ENCODE results near the gene CFAP20DC.

Gene CFAP20DC

DNA sequence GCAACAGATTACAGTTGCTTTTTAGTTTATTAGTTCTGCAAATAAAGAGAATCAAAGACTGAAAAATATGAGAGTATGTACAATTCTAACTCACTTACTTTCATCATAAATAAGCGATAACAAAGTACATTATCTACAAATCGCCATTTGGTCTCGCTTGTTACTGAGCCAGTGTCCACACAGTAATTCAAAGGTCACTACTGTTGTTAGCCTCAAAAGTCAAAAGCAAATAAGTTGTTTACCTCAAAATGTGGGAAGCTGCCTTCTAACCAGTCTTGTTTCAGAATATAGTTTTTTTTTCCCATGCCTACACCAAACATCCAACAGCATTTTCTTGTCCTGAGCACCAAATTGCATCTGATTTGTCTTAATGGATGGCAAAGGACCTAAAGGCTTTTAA is 255.9 kb downstream of the CFAP20DC start:
- DNase-seq (ENCODE audit: extremely low read depth, low read depth) = no peak
- TF ChIP-seq, protein P1, sequence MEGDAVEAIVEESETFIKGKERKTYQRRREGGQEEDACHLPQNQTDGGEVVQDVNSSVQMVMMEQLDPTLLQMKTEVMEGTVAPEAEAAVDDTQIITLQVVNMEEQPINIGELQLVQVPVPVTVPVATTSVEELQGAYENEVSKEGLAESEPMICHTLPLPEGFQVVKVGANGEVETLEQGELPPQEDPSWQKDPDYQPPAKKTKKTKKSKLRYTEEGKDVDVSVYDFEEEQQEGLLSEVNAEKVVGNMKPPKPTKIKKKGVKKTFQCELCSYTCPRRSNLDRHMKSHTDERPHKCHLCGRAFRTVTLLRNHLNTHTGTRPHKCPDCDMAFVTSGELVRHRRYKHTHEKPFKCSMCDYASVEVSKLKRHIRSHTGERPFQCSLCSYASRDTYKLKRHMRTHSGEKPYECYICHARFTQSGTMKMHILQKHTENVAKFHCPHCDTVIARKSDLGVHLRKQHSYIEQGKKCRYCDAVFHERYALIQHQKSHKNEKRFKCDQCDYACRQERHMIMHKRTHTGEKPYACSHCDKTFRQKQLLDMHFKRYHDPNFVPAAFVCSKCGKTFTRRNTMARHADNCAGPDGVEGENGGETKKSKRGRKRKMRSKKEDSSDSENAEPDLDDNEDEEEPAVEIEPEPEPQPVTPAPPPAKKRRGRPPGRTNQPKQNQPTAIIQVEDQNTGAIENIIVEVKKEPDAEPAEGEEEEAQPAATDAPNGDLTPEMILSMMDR (IDR thresholded peaks at IDR 0.05; ENCODE audit: low read depth, low read length, missing control alignments) = no peak
- no peak overlapping the region for H3K4me3 ChIP-seq (replicated peaks; ENCODE audit: low read depth, low read length)

DNA sequence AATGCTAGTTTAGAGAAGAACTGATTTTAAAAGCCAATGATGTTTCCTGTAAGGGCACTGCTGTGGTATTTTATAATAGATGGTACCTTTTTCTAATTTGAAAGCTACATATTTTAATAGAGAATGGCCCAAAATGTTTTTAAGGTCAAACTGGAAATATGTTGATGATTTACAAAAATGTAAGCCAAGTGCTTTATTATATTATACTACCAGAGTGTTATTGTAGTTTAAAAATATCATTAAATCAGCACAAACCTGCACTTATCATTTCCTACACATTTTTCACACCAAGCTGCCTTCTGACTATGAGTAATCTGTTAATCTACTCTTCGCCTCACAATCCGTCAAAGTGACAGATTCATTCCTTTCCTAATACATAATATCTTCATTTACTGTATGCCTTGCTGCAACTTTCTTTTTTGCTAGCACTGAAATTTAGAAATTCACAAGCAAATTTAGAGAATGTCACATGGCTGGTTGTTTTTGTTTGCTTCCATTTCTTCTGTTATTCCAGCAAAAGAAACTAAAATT is 256.8 kb downstream of the CFAP20DC start:
- no peak for DNase-seq (ENCODE audit: extremely low read depth, low read depth)
- TF ChIP-seq, protein P1 (IDR thresholded peaks at IDR 0.05; ENCODE audit: low read depth, low read length, missing control alignments) = no peak
- H3K4me3 ChIP-seq (replicated peaks; ENCODE audit: low read depth, low read length) = no peak overlapping the region

DNA sequence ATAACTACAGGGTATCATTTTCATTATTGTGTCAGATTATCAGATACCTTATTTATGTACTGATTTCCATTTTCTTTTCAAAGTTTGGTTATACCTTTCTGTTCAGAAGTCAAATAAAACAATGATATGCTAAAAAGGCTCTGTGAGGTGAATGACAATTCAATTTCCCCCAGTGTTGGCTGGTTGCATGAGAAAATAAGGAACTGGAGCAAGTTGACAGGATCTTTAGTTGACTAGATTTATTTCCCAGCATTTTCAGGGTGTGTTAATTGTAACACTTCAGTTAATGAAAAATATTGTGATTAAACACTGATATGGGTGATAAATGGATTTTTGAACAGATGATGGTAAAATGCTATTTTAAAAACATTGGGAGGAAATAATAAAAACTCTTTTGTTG is 260.4 kb downstream of the CFAP20DC start:
- H3K4me3 ChIP-seq (replicated peaks; ENCODE audit: low read depth, low read length) = no peak overlapping the region
- TF ChIP-seq, protein P1 (IDR thresholded peaks at IDR 0.05; ENCODE audit: low read depth, low read length, missing control alignments) = no peak
- no peak for DNase-seq (ENCODE audit: extremely low read depth, low read depth)

DNA sequence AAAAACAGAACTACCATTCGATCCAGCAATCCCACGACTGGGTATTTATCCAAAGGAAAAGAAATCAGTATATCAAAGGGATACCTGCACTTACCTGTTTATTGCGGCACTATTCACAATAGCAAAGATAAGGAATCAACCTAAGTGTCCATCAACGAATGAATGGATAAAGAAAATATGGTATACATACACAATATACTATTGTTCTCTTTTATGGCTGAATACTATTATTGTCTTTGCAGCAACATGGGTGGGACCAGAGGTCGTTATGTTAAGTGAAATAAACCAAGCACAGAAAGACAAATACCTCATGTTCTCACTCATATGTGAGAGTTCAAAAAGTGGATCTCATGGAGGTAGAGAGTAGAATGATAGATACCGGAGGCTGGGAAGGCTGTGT is 264.9 kb downstream of the CFAP20DC start:
- DNase-seq (ENCODE audit: extremely low read depth, low read depth) = no peak
- TF ChIP-seq, protein P1 (IDR thresholded peaks at IDR 0.05; ENCODE audit: low read depth, low read length, missing control alignments) = no peak
- no peak overlapping the region for H3K4me3 ChIP-seq (replicated peaks; ENCODE audit: low read depth, low read length)

DNA sequence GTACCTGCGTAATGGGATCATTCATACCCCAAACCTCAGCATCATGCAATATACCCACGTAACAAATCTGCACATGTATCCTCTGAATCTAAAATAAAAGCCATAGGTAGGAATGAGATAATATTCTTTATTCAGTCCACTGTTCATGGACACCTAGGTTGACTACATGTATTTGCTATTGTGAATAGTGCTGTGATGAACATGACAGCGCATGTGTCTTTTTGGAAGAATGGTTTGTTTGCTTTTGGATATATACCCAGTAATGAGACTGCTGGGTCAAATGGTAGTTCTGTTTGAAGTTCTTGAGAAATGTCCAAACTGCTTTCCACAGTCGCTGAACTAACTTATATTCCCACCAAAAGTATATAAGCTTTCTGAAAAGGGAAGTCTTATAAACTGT is 265.4 kb downstream of the CFAP20DC start:
- no peak for DNase-seq (ENCODE audit: extremely low read depth, low read depth)
- H3K4me3 ChIP-seq (replicated peaks; ENCODE audit: low read depth, low read length) = no peak overlapping the region
- TF ChIP-seq, protein P1 (IDR thresholded peaks at IDR 0.05; ENCODE audit: low read depth, low read length, missing control alignments) = no peak

DNA sequence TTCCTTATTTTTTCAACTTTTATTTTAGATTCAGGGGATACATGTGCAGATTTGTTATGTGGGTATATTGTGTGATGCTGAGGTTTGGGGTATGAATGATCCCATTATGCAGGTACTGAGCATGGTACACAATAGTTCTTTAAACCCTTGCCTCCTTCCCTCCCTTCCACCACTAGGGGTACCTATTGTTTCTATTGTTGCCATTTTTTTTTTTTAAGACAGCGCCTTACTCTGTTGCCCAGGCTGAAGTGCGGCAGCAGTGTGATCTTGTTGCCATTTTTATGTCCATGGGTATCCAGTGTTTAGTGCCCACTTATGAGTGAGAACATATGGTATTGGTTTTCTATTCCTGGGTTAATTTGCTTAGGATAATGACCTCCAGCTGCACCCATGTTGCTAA is 266.0 kb downstream of the CFAP20DC start:
- H3K4me3 ChIP-seq (replicated peaks; ENCODE audit: low read depth, low read length) = no peak overlapping the region
- DNase-seq (ENCODE audit: extremely low read depth, low read depth) = no peak

More for the DNA sequence above, 266.0 kb downstream of the CFAP20DC start:
- TF ChIP-seq, protein P1 (IDR thresholded peaks at IDR 0.05; ENCODE audit: low read depth, low read length, missing control alignments) = peak; percentile 6
